GM23338 (cell line): Measurements from ENCODE around the gene DAGLB. TPM values are rescaled to one million over a fixed set of nuclear protein-coding genes. Genes with fewer than 3 reads are reported as not detected.

Experiments used
- ATAC-seq: fragments of 200-7000 bp; cut with Tn5 transposase; 3 replicates; pipeline ENCODE4 v1.9.1; 2020
- DNase-seq: peaks from one replicate; pipeline ENCODE4 v3.0.0-alpha.2; 2015; ENCODE audit warnings: low spot score
- H2AFZ ChIP-seq: fragments of 200-600 bp; sonication (generic); 2 replicates; pipeline ENCODE4 v1.8.0; 2016; ENCODE audit warnings: antibody characterized with exemption, mild to moderate bottlenecking, moderate library complexity
- H3F3A ChIP-seq: fragments of 200-600 bp; sonication (generic); replicated peaks from 2 replicates; pipeline ENCODE4 v1.8.0; 2017; ENCODE audit warnings: antibody characterized with exemption, mixed run types, low read depth
- H3K27ac ChIP-seq: fragments of 200-600 bp; sonication (generic); 2 replicates; pipeline ENCODE4 v1.6.1; 2016; ENCODE audit warnings: low read depth
- H3K27me3 ChIP-seq: fragments of 200-600 bp; sonication (generic); 2 replicates; pipeline ENCODE4 v1.8.0; 2016; ENCODE audit warnings: mild to moderate bottlenecking, mixed run types, moderate library complexity; ENCODE audit not compliant: insufficient read depth
- H3K36me3 ChIP-seq: fragments of 200-600 bp; sonication (generic); 2 replicates; pipeline ENCODE4 v1.8.0; 2016; ENCODE audit warnings: mild to moderate bottlenecking; ENCODE audit not compliant: insufficient read depth
- H3K4me1 ChIP-seq: fragments of 200-600 bp; sonication (generic); 2 replicates; pipeline ENCODE4 v1.8.0; 2016; ENCODE audit warnings: mild to moderate bottlenecking, moderate library complexity; ENCODE audit not compliant: insufficient read depth
- H3K4me2 ChIP-seq: fragments of 200-600 bp; sonication (generic); 2 replicates; pipeline ENCODE4 v1.7.1; 2017; ENCODE audit warnings: mixed run types
- H3K4me3 ChIP-seq: fragments of 200-600 bp; sonication (generic); 2 replicates; pipeline ENCODE4 v1.6.1; 2016; ENCODE audit warnings: mixed run types
- H3K79me2 ChIP-seq: fragments of 200-600 bp; sonication (generic); replicated peaks from 2 replicates; pipeline ENCODE4 v1.8.0; 2017; ENCODE audit warnings: mild to moderate bottlenecking; ENCODE audit not compliant: insufficient read depth
- H3K9me2 ChIP-seq: fragments of 200-600 bp; sonication (generic); 2 replicates; pipeline ENCODE4 v1.8.0; 2017; ENCODE audit not compliant: insufficient read depth
- H4K20me1 ChIP-seq: fragments of 200-600 bp; sonication (generic); replicated peaks from 2 replicates; pipeline ENCODE4 v1.8.0; 2017; ENCODE audit warnings: mild to moderate bottlenecking; ENCODE audit not compliant: insufficient read depth
- H3K27ac Mint-ChIP-seq: 2 replicates; pipeline ENCODE4 v1.8.0; 2020; ENCODE audit warnings: inconsistent platforms, mild to moderate bottlenecking, moderate library complexity, mixed read lengths
- H3K27me3 Mint-ChIP-seq: 3 replicates; pipeline ENCODE4 v1.8.0; 2022; ENCODE audit warnings: low read depth, mild to moderate bottlenecking, moderate library complexity, mixed read lengths, inconsistent platforms; ENCODE audit not compliant: insufficient read depth, poor library complexity
- H3K36me3 Mint-ChIP-seq: 3 replicates; pipeline ENCODE4 v1.8.0; 2021; ENCODE audit warnings: low read depth, mild to moderate bottlenecking, inconsistent platforms, moderate library complexity, mixed read lengths
- H3K4me1 Mint-ChIP-seq: 3 replicates; pipeline ENCODE4 v1.8.0; 2020; ENCODE audit warnings: mild to moderate bottlenecking, inconsistent platforms, mixed read lengths
- H3K4me3 Mint-ChIP-seq: 3 replicates; pipeline ENCODE4 v1.8.0; 2021; ENCODE audit warnings: moderate library complexity, mild to moderate bottlenecking, inconsistent platforms, mixed read lengths
- H3K9me3 Mint-ChIP-seq: 3 replicates; pipeline ENCODE4 v1.8.0; 2020; ENCODE audit warnings: moderate library complexity, mild to moderate bottlenecking, inconsistent platforms, mixed read lengths
- CREB1 ChIP-seq: fragments of 250-450 bp; sonication (Bioruptor Pico); IDR thresholded peaks from 2 replicates; pipeline ENCODE4 v1.5.0; 2020; ENCODE audit warnings: low read depth, mild to moderate bottlenecking, moderate library complexity
- EZH2 ChIP-seq: fragments of 200-600 bp; sonication (generic); IDR thresholded peaks from one replicate; pipeline ENCODE4 v1.8.0; 2017; ENCODE audit warnings: antibody characterized with exemption, mild to moderate bottlenecking, low read depth; ENCODE audit not compliant: unreplicated experiment
- EZH2phosphoT487 ChIP-seq: fragments of 200-600 bp; sonication (generic); IDR thresholded peaks from one replicate; pipeline ENCODE4 v1.8.1; 2018; ENCODE audit warnings: antibody characterized with exemption; ENCODE audit not compliant: unreplicated experiment
- NANOG ChIP-seq: IDR thresholded peaks from 2 replicates; pipeline ENCODE4 v1.6.1; 2016; ENCODE audit warnings: antibody characterized with exemption, borderline replicate concordance
- POLR2AphosphoS5 ChIP-seq: IDR thresholded peaks from 2 replicates; pipeline ENCODE4 v1.6.1; 2016; ENCODE audit warnings: antibody characterized with exemption, low read depth
- ZNF114 ChIP-seq: fragments of 250-450 bp; sonication (Bioruptor Pico); IDR thresholded peaks from 2 replicates; pipeline ENCODE4 v1.5.0; 2020; ENCODE audit warnings: mild to moderate bottlenecking, moderate library complexity
- polyA plus RNA-seq: library from polyadenylated mRNA; unstranded; fragments of >200 nt; fragmentation: Nextera tagmentation; extraction: Ambion mirVana; gene quantifications from 2 replicates; pipeline ENCODE4 v1.2.1, GENCODE V29; 2016
- total RNA-seq: library from RNA; depleted of rRNA; stranded (reverse); fragments of >200 nt; shearing (Covaris generic); gene quantifications from 2 replicates; pipeline ENCODE4 v1.2.3, GENCODE V29; 2014
- TF ChIP-seq, protein P1 (sequence below): fragments of 250-450 bp; sonication (Bioruptor Pico); IDR thresholded peaks from 2 replicates; pipeline ENCODE4 v1.5.0; 2020; ENCODE audit warnings: mild to moderate bottlenecking, moderate library complexity
- TF ChIP-seq, protein P2 (sequence below), 2 experiments: fragments of 200-600 bp in 1 of 2; sonication (generic) in 1 of 2; conservative IDR thresholded peaks; 2 replicates each; pipeline versions ENCODE4 v1.5.1 to v1.6.1; 2016 to 2017; ENCODE audit warnings: antibody characterized with exemption in 2 of 2, low read depth in 2 of 2, mild to moderate bottlenecking in 2 of 2, moderate library complexity in 1 of 2
- TF ChIP-seq, protein P3 (sequence below): IDR thresholded peaks from 2 replicates; pipeline ENCODE4 v1.6.1; 2016; ENCODE audit warnings: antibody characterized with exemption

DAGLB gene
- total and polyA plus RNA-seq, 2 experiments from 2014 or later: 13.8 to 26.0 TPM

DNA sequence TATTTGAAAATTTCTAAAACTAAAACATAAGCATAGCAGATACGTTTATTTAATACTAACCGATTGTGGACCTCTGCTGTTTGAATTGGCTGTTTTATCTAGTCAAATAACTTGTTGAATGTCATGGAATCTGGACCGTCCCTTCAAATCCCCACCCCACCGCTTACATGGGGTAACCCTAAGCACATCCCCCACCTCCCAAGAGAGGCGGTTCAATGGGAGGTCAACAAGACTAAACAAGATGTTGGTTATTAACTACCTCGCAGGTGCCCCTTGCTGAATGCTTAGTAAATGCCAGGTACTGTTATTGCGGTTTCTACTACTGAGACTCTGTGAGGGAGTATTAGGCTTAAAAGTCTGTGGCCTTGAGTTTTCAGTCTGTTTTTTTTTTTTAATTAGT is 70.9 kb downstream of the DAGLB start:
- 0 out of 2 replicates have a peak overlapping the region, but pooled peaks have one; percentile 74 for H3K27ac Mint-ChIP-seq
- H3K4me1 ChIP-seq: peaks cover 24% of the 10 kb centered on the region
- H3K4me3 ChIP-seq: peak overlapping the region; percentile 90

DNA sequence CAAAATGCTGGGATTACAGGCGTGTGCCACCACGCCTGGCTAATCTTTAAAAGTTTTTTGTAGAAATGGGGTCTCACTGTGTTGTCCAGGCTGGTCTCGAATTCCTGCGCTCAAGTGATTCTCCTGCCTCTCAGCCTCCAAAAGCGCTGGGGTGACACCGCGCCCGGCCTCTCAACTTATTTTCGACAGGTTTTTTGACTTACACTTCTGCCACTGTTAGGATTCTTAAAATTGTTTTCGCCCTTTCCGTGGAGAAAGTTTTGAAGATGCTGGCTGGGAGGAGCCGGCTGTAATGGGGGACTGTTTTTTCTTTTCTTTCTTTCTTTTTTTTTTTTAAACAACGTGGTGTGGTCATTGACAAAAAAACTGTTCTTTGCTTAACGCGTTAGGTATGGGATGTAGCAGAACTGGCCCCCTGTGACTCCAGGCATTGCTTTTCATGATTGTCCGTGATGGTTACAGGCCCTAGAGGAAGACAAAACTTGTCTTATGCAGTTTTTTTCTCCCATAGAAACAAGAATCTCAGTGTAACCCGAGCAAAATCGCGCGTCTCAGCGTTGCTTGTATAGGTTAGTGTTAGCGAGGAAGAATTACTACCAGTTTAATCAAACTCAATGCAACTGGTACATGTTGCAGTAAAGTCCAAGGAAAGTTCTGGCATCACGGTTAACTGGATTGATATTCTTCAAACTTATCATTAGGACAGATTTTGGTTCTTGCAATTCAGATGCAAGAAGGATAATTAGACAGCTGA is 72.2 kb downstream of the DAGLB start:
- Histone ChIP-seq H3K4me3 (peak overlapping the region; percentile 90), H4K20me1 (peaks cover 43% of the 10 kb centered on the region), H3K27ac (peak overlapping the region; percentile 1; the same call in 1 of the 2 replicates)
- TF ChIP-seq EZH2 (no peak), NANOG (no peak), CREB1 (no peak), EZH2phosphoT487 (no peak), POLR2AphosphoS5 (no peak)
- TF ChIP-seq, protein P1, sequence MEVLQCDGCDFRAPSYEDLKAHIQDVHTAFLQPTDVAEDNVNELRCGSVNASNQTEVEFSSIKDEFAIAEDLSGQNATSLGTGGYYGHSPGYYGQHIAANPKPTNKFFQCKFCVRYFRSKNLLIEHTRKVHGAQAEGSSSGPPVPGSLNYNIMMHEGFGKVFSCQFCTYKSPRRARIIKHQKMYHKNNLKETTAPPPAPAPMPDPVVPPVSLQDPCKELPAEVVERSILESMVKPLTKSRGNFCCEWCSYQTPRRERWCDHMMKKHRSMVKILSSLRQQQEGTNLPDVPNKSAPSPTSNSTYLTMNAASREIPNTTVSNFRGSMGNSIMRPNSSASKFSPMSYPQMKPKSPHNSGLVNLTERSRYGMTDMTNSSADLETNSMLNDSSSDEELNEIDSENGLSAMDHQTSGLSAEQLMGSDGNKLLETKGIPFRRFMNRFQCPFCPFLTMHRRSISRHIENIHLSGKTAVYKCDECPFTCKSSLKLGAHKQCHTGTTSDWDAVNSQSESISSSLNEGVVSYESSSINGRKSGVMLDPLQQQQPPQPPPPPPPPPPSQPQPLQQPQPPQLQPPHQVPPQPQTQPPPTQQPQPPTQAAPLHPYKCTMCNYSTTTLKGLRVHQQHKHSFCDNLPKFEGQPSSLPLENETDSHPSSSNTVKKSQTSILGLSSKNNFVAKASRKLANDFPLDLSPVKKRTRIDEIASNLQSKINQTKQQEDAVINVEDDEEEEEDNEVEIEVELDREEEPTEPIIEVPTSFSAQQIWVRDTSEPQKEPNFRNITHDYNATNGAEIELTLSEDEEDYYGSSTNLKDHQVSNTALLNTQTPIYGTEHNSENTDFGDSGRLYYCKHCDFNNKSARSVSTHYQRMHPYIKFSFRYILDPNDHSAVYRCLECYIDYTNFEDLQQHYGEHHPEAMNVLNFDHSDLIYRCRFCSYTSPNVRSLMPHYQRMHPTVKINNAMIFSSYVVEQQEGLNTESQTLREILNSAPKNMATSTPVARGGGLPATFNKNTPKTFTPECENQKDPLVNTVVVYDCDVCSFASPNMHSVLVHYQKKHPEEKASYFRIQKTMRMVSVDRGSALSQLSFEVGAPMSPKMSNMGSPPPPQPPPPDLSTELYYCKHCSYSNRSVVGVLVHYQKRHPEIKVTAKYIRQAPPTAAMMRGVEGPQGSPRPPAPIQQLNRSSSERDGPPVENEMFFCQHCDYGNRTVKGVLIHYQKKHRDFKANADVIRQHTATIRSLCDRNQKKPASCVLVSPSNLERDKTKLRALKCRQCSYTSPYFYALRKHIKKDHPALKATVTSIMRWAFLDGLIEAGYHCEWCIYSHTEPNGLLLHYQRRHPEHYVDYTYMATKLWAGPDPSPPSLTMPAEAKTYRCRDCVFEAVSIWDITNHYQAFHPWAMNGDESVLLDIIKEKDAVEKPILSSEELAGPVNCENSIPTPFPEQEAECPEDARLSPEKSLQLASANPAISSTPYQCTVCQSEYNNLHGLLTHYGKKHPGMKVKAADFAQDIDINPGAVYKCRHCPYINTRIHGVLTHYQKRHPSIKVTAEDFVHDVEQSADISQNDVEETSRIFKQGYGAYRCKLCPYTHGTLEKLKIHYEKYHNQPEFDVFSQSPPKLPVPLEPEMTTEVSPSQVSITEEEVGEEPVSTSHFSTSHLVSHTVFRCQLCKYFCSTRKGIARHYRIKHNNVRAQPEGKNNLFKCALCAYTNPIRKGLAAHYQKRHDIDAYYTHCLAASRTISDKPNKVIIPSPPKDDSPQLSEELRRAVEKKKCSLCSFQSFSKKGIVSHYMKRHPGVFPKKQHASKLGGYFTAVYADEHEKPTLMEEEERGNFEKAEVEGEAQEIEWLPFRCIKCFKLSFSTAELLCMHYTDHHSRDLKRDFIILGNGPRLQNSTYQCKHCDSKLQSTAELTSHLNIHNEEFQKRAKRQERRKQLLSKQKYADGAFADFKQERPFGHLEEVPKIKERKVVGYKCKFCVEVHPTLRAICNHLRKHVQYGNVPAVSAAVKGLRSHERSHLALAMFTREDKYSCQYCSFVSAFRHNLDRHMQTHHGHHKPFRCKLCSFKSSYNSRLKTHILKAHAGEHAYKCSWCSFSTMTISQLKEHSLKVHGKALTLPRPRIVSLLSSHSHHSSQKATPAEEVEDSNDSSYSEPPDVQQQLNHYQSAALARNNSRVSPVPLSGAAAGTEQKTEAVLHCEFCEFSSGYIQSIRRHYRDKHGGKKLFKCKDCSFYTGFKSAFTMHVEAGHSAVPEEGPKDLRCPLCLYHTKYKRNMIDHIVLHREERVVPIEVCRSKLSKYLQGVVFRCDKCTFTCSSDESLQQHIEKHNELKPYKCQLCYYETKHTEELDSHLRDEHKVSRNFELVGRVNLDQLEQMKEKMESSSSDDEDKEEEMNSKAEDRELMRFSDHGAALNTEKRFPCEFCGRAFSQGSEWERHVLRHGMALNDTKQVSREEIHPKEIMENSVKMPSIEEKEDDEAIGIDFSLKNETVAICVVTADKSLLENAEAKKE (CRISPR knock-in tag): no peak

More for the DNA sequence above, 70.9 kb downstream of the DAGLB start:
- H2AFZ ChIP-seq: no peak overlapping the region
- H3K9me3 Mint-ChIP-seq: peaks cover 2% of the 10 kb centered on the region; the same call in 1 of the 3 replicates
- H3K9me2 ChIP-seq: no peaks in the 10 kb centered on the region
- ATAC-seq: no peak
- H3K27ac ChIP-seq: peak overlapping the region; percentile 23; the same call in 1 of the 2 replicates
- DNase-seq: peak; percentile 34
- TF ChIP-seq ZNF114 (CRISPR knock-in tag) (no peak), EZH2phosphoT487 (no peak), CREB1 (no peak), NANOG (no peak), POLR2AphosphoS5 (no peak)
- TF ChIP-seq, protein P2, sequence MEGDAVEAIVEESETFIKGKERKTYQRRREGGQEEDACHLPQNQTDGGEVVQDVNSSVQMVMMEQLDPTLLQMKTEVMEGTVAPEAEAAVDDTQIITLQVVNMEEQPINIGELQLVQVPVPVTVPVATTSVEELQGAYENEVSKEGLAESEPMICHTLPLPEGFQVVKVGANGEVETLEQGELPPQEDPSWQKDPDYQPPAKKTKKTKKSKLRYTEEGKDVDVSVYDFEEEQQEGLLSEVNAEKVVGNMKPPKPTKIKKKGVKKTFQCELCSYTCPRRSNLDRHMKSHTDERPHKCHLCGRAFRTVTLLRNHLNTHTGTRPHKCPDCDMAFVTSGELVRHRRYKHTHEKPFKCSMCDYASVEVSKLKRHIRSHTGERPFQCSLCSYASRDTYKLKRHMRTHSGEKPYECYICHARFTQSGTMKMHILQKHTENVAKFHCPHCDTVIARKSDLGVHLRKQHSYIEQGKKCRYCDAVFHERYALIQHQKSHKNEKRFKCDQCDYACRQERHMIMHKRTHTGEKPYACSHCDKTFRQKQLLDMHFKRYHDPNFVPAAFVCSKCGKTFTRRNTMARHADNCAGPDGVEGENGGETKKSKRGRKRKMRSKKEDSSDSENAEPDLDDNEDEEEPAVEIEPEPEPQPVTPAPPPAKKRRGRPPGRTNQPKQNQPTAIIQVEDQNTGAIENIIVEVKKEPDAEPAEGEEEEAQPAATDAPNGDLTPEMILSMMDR (conservative IDR thresholded peaks at IDR 0.05; ENCODE audit: low read depth in 2 of 2): no peak
- TF ChIP-seq, protein P3, sequence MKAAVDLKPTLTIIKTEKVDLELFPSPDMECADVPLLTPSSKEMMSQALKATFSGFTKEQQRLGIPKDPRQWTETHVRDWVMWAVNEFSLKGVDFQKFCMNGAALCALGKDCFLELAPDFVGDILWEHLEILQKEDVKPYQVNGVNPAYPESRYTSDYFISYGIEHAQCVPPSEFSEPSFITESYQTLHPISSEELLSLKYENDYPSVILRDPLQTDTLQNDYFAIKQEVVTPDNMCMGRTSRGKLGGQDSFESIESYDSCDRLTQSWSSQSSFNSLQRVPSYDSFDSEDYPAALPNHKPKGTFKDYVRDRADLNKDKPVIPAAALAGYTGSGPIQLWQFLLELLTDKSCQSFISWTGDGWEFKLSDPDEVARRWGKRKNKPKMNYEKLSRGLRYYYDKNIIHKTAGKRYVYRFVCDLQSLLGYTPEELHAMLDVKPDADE: no peak
- no peaks in the 10 kb centered on the region for H3K27me3 ChIP-seq
- H3K79me2 ChIP-seq: peaks cover 71% of the 10 kb centered on the region
- peaks cover 35% of the 10 kb centered on the region for H3K36me3 Mint-ChIP-seq
- H3K4me1 Mint-ChIP-seq: peaks cover 28% of the 10 kb centered on the region
- peak overlapping the region; percentile 67 for H3K4me2 ChIP-seq
- peaks cover 56% of the 10 kb centered on the region for H4K20me1 ChIP-seq
- H3F3A ChIP-seq: peaks cover 6% of the 10 kb centered on the region; the same call in 1 of the 2 replicates
- peak overlapping the region; percentile 83 for H3K4me3 Mint-ChIP-seq
- H3K27me3 Mint-ChIP-seq: peaks cover 13% of the 10 kb centered on the region
- no peaks in the 10 kb centered on the region for H3K36me3 ChIP-seq

More for the DNA sequence above, 72.2 kb downstream of the DAGLB start:
- DNase-seq: peak; percentile 43
- peak overlapping the region; percentile 67 for H3K4me2 ChIP-seq
- H3K4me1 ChIP-seq: peaks cover 18% of the 10 kb centered on the region
- H3K27me3 ChIP-seq: no peaks in the 10 kb centered on the region
- peaks cover 2% of the 10 kb centered on the region; the same call in 1 of the 3 replicates for H3K9me3 Mint-ChIP-seq
- H2AFZ ChIP-seq: no peak overlapping the region
- H3K36me3 Mint-ChIP-seq: peaks cover 29% of the 10 kb centered on the region
- H3K4me1 Mint-ChIP-seq: peaks cover 25% of the 10 kb centered on the region
- no peaks in the 10 kb centered on the region for H3K36me3 ChIP-seq
- no peaks in the 10 kb centered on the region for H3K9me2 ChIP-seq
- H3F3A ChIP-seq: peaks cover 6% of the 10 kb centered on the region; the same call in 1 of the 2 replicates
- H3K79me2 ChIP-seq: peaks cover 58% of the 10 kb centered on the region
- ATAC-seq: no peak
- peak overlapping the region; percentile 72 for H3K27ac Mint-ChIP-seq
- H3K27me3 Mint-ChIP-seq: peaks cover 13% of the 10 kb centered on the region
- peak overlapping the region; percentile 83 for H3K4me3 Mint-ChIP-seq
